HG03378 (cell line): Measurements from ENCODE around the gene CGB1.

Source experiments
- ATAC-seq: cut with Tn5 transposase; IDR thresholded peaks from one replicate; pipeline ENCODE4 v1.9.1; 2021; ENCODE audit warnings: mild to moderate bottlenecking, moderate library complexity; ENCODE audit not compliant: unreplicated experiment

CGB1 gene

GRCh38 chr19:48999481-49000325 lies 37.0 kb downstream of the CGB1 start:
- ATAC-seq: no peak

GRCh38 chr19:48997972-48998371 lies 38.7 kb downstream of the CGB1 start:
- no peak for ATAC-seq

GRCh38 chr19:48994035-48994386 lies 42.7 kb downstream of the CGB1 start:
- no peak for ATAC-seq

DNA sequence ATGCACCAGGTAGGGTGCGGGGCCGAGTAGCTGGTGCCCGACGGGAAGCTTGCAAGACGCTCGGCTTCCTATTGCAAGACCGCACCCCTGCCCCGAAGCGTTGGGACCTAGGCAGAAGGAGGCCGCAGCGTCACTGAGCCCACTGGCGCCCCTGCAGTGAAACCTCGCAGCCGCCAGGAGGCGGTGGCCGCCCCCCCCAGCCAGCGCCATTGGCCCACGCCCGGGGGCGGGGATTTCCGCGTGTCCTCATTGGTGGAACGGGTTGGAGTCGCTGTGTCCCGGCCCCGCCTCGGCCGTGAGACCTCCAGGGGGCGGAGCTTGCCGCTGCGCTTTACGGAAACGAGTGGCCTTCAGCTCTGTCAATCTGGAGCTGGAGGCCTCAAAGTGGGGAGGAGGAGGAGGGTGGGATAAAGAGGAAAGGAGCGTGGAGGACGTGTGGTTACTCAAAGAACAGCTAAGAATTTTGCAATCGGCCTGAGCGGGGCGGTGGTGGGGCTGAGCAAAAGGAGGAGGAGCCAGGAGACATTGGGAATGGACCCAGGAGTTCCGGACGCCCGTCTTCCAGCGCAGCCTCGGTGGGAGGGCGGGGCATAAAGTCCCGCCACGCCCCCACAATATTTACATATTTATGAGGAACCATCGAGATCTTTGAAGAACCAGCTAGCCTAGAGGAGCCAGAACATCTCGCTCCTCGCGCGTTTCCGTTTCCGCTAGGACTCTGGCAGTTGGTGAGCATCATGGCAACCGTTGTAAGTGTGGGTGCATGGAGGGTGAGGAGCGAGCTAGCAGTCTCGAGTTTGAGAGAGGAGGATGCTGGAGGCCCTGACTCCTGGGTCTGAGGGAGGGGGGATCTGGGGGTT lies 43.3 kb downstream of the CGB1 start, which contains the start of the genes GYS1 and RUVBL2:
TSS of gene GYS1 (minus strand) at position 135 of the 860 bp plus-strand sequence. CDS start 197 bp downstream, outside the sequence.
TSS of gene RUVBL2 (plus strand) at position 713 of the 860 bp plus-strand sequence. CDS start at position 738, 25 bp downstream.
- peak; percentile 80 for ATAC-seq

DNA sequence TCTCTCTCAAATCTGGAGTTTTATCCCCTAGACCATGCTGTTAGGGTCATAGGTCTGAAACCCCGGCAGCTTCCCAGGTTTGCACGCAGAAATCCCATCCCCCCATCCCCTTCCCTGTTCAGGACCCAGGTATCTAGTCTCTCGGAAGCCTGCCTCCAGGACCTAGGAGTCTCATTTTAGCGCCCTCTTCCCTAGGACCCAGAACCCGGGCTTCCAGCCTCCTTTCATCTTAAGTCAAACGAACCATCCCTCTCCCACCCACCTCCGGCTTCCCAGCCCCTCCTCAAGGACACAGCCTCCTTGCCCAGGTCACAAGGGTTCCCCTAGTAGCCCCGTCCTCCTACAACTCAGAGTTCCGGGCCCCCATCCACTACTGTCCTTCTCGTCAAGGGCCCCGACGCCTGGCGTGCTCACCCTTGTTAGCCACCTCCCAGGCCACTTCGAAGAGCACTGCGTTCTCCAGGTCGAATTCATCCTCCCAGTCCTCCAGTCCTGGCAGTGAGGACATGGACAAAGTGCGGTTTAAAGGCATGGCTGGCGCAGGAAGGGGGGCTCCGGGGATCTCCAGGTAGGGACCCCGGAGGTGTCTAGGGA lies 44.0 kb downstream of the CGB1 start:
- ATAC-seq: no peak

- no peak for ATAC-seq
Observed at GRCh38 chr19:48991873-48992580, 44.7 kb downstream of the CGB1 start.

GRCh38 chr19:48991011-48991609 lies 45.6 kb downstream of the CGB1 start:
- no peak for ATAC-seq

DNA sequence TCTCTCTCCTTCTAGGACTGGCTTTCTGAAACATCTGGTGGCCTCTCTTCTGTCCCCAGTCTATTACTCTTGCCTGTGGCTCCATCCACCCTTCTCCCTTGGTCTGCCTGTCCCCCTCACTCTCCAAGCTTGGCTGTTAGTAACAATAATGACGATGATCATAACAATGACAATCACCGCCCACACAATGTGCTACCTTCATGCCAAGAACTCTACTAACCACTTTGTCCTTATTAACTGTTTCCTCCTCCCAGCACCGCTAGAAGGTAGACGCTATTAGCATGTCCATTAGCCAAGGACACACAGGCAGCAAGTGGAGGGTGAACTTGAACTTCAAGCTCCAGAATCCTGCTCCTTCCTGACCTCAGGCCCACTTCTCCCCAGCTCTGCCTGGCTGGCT lies 46.3 kb downstream of the CGB1 start:
- ATAC-seq: no peak

DNA sequence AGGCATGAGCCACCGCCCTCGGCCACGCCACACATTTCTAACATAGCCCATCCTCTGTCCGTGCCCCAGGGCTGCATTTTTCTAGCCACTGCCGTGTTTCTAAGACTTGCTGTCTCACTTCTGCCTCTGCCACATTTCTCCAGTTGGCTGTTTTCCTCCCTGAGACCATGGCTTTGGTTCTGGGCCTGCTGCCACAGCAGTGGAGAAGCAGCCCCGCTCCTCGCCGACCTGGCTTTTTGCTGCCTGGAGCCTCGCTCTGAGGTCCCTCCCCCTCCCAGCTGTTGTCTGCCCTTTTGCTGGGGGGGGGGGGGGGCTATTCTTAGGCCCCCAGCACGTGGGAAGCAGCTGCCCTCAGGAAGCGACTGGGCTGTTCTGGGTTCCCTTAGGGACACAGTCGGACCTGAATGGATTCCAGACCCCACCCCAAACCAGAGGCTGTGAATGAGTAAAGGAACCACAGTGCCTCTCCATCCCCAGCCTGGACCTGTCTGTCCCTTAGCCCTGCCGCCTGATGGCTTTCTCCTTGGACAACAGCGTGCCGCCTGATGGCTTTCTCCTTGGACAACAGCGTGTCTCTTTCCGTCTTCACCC lies 46.9 kb downstream of the CGB1 start:
- no peak for ATAC-seq

DNA sequence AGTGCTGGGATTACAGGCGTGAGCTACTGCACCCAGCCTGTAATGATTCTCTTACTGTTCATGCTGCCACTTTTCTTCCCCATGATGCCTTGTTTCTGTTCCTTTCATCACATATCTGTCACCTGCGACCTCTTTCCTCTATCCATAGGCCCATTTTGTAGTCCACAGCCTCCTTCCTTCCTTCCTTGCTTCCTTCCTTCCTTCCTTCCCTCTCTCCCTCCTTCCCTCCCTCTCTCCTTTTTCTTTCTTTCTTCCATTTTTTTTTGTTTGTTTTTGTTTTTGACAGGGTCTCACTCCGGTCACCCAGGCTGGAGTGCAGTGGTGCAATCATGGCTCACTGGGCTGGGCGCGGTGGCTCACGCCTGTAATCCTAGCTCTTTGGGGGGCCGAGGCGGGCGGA lies 47.8 kb downstream of the CGB1 start:
- ATAC-seq: no peak

GRCh38 chr19:48988286-48988685 lies 48.4 kb downstream of the CGB1 start:
- ATAC-seq: no peak

DNA sequence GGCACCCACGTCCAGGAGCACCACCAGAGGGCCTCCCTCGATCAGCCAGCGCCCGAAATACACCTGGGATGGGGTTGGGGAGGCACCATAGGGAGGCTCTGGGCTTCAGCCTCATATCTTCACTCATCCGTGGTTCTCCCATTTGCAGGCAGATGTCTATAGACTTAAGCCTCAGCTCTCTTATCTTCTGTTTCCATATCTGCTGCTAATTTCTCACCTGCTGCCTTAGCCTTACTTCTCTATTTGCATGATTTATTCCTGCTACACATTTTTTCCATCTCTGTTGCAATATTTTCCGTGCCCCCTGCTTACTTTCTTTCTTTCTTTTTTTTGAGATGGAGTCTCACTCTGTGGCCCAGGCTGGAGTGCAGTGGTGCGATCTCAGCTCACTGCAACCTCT lies 49.4 kb downstream of the CGB1 start:
- no peak for ATAC-seq

- no peak for ATAC-seq
Observed at GRCh38 chr19:48986211-48986610, 50.5 kb downstream of the CGB1 start.

DNA sequence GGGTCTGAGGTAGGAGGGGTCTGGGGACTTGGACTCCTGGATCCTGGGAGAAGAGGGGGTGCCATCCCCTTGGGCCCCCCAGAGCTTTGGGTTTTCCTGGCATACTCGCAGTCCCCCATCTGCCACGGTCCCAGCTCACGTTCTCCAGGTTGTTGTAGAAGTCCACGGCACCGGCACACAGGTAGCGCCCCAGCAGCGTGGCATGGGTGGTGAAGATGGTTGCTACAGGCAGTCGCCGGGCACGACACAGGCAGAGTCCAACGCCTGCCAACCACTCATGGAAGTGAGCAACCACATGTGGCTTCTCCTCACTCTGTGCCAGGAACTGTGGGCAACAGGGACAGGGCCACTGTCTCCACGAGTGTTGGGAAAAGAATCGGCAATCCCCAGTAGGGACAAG lies 51.0 kb downstream of the CGB1 start:
- ATAC-seq: no peak
